Activated T-cell treated with anti-CD3 and anti-CD28 coated beads, Interleukin-2, amount 50 U/mL, for 1 hour (primary cell): ENCODE measurements around the gene KRTAP20-3.

Source experiments
- DNase-seq: peaks from one replicate; pipeline ENCODE4 v3.0.0-alpha.2; 2020

Gene KRTAP20-3

GRCh38 chr21:30689822-30690221 is 47.2 kb downstream of the KRTAP20-3 start:
- DNase-seq, result no peak
